NB4 (cell line): ENCODE data around the gene H1-8.

Source experiments
- MYC ChIP-seq: IDR thresholded peaks from 2 replicates; pipeline ENCODE4 v1.6.1; 2011; ENCODE audit warnings: low read depth, low read length
- POLR2A ChIP-seq: IDR thresholded peaks from 2 replicates; pipeline ENCODE4 v1.6.1; 2011; ENCODE audit warnings: mild to moderate bottlenecking; ENCODE audit not compliant: insufficient read length; ENCODE audit errors: extremely low read depth
- TF ChIP-seq, protein P1 (sequence below): IDR thresholded peaks from one replicate; pipeline ENCODE4 v1.5.1; 2012; ENCODE audit warnings: low read depth, low read length
- TF ChIP-seq, protein P2 (sequence below): IDR thresholded peaks from 2 replicates; pipeline ENCODE4 v1.6.1; 2011; ENCODE audit warnings: low read depth, low read length

DNA sequence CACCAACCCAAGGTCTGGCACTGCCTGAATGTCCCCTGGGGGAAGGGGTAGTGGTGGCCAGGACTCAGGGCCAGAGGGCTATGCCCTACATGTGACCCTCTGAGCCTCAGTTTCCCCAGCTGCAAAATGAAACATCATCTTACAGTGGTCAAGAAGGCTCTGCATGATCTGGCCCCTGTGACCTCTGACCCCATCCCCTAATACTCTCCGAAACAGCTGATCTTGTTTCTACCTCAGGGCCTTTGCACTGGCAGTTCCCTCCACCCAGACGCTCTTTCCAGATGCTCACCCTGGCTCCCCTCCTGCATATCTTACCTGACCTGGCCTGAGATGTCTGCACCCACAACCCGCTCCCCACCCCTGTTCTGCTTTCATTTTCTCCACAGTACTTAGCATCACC is 41.7 kb downstream of the H1-8 start:
- TF ChIP-seq, protein P1, sequence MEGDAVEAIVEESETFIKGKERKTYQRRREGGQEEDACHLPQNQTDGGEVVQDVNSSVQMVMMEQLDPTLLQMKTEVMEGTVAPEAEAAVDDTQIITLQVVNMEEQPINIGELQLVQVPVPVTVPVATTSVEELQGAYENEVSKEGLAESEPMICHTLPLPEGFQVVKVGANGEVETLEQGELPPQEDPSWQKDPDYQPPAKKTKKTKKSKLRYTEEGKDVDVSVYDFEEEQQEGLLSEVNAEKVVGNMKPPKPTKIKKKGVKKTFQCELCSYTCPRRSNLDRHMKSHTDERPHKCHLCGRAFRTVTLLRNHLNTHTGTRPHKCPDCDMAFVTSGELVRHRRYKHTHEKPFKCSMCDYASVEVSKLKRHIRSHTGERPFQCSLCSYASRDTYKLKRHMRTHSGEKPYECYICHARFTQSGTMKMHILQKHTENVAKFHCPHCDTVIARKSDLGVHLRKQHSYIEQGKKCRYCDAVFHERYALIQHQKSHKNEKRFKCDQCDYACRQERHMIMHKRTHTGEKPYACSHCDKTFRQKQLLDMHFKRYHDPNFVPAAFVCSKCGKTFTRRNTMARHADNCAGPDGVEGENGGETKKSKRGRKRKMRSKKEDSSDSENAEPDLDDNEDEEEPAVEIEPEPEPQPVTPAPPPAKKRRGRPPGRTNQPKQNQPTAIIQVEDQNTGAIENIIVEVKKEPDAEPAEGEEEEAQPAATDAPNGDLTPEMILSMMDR: no peak
- TF ChIP-seq POLR2A (no peak), MYC (no peak)
- TF ChIP-seq, protein P2, sequence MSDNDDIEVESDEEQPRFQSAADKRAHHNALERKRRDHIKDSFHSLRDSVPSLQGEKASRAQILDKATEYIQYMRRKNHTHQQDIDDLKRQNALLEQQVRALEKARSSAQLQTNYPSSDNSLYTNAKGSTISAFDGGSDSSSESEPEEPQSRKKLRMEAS: no peak
